ENCODE data around the gene DOCK2.

Gene DOCK2

DNA sequence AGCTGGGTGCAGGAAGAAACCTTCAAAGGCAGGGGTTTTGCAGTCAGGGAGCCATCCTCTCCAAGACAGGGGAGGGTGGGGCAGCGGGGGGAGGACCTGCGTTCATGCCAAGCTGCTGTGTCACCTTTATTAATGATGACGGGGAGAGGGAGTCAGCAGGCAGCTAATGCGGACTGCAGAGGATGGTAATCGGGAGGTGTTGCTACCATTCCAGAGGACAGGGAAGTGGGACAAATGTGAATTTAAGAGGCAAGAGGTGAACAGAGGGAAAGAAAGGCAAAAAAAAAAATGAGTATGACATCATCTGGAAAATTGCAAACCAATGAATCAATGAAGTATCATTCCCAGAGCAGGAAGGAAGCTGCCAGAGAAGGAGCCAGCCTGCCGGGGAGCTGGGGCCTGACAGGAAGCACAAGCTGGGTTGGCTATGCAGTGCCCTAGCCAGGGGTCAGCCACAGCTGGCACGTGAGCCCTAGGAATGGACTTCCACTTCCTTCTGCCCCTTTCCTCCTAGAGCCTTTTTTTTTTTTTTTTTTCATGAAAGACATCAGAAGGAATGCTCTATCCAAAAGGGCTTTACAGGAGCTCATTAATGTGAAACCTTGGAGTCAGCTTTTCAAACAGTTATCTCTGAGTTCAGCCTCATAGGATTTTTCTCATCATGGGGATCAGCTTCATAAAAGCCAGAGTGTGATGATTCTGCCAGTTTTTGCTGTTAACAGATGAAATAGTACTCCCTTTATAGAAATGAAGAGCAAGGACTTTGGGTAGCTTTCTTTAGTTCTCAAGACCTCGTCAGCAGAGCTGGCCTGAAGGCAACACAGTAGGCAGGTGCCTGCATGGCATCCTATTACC is 334.1 kb downstream of the DOCK2 start:
- in situ Hi-C loops (cut with MboI; ENCODE audit: low sequenced_read_pairs): no loop called here

DNA sequence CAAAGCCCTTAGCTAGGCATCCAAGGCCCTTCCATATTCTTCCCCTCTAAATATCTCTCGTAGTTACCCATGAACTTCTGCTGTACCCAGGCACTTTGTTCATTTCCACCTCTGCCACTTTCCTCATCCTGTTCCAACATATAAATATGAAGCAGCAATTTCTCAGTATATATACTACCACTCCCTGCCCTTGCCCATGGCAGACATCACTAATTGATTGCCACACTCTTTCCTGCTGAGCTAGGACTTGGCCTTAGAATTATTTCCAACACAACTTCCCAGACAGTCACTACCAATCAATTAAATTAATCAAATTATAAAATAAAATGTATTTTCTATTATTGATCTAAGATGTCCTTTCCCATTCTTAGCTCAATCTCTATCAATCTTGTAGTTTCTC is 334.7 kb downstream of the DOCK2 start:
- in situ Hi-C loops (cut with MboI; ENCODE audit: low sequenced_read_pairs): no loop called here

DNA sequence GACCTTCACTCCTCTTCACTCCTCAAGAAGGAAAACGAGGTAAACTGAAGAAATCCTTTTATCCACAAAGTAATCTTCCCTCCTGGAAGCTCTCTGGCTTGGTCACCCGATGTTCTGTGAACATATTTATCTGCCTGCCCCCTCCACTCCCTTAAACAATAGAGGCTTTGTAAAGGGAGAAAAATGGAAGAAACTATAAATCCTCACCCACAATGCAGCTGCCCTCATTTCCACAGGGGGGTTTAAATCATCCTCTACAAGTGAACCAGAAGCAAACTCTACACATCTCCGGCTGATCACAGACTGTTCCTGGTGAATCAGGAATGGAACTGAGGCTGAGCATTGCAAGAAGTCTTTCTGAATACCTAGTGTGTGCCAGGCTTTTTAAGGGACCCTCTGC is 336.0 kb downstream of the DOCK2 start:
- in situ Hi-C loops (cut with MboI; ENCODE audit: low sequenced_read_pairs): no loop called here

DNA sequence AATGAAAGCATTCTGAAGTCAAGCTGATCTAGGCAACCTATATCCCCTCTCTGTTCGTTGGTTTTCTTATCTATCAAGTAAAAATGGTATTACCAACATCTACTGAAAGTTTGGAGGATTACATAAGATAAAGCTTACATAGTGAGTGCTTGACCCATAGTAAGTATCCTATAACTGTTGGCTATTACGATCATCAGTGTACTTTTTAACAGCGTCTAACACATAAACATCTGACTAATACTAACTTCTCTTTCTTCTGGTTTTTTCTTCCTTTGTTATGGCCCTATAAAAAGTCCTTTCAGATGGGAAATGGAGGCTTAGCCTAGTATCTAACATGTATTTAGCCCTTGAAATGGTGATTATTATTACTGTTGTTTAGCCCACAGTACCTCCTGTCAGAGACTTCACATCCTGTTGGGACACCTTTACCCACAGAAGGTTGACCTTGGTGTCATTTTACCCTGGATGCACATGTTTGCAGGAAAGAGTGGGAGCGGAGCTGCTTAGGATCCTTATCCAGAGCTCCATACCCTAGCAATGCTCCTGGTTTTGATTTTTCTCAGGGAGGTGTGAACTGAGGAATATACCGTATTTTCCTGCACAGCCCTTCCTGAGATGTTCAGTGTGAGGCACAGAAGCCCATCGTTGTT is 337.2 kb downstream of the DOCK2 start:
- in situ Hi-C loops (cut with MboI; ENCODE audit: low sequenced_read_pairs): no loop called here

DNA sequence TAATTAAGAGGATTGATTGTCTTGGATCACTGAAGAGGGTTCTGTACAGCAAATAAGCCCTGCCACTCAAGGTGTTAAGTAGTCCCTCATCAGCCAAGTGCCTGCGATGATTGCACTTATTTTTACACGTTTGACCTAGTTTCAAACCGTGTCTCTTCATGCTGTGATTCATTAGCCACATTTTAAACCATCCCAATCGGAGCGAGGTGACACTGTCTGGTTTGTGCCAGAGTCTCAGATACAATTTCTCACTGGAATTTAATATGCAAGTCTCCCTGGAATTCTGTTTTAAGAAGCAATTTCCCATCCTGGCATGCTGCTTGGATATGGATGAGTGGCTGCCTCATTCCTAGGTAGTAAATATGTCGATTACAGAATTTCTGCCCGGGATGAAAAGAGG is 341.6 kb downstream of the DOCK2 start:
- in situ Hi-C loops (cut with MboI; ENCODE audit: low sequenced_read_pairs): no loop called here

DNA sequence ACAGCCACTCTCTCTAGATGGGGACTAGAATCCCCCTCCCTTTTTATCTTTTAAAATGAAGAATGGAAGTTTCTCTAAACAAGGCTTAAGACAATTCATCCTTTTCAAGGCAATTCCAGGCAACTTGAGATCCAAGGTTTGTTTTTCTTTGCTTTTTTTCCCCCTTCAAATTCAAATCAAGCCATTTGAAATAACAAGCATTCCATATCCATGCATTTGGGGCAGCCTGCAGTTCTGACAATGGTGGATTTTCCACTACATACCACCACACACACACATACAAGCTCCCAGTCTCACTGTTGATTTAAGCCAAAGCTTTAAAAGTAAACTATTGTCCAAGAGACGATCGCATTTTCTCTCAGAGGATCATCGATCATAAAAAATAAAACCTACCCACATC is 342.8 kb downstream of the DOCK2 start:
- in situ Hi-C loops (cut with MboI; ENCODE audit: low sequenced_read_pairs): no loop called here

DNA sequence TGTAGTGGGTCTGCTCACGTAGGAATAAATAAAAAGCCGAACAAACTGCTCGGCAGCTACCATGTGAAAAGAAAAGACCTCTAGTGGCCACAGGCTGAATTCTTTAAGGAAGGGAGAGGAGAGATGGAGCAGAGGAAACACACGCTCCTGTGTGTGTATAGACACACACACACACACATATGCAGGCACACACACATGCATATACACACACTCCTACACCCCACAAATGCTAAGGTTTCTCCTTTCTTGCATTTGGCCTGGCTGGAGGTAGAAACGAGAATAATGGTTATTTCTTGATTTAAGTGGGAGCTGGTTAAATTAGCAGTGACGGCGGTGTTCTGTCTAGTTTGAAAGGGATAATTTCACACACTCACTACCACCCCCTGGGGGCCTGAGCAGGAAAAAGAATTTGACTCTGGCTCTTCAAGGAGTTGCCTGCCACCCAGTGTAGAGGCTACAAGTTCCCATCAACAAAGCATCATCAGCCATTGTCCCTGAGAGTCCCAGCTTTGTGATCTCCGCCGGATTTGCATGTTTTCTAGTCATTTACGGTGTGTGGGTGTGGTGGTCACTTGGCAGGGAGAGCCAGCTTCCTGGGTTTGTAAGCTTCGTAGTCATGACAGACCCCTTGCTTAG is 343.5 kb downstream of the DOCK2 start, which contains the start of gene INSYN2B:
Gene INSYN2B, minus strand, starts transcription at position 78 of the 636 bp plus-strand sequence. CDS start 96,597 bp downstream, outside the sequence.
- in situ Hi-C loops (cut with MboI; ENCODE audit: low sequenced_read_pairs): no loop called here

DNA sequence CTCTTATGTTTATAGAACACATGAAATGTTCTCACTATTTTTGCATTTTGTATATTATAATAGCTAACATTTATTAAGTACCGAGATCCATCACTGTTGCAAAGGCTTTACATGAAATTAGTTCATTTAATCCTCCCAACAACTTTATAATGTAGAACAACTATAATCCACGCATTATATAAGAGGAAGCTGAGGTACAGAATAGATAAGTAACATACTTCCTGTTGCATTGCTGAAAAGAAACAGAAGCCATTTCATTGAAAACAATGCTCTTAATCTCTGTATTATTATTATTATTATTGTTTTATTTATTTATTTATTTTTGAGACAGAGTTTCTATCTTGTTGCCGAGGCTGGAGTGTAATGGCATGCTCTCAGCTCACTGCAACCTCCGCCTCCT is 351.1 kb downstream of the DOCK2 start:
- in situ Hi-C loops (cut with MboI; ENCODE audit: low sequenced_read_pairs): no loop called here

DNA sequence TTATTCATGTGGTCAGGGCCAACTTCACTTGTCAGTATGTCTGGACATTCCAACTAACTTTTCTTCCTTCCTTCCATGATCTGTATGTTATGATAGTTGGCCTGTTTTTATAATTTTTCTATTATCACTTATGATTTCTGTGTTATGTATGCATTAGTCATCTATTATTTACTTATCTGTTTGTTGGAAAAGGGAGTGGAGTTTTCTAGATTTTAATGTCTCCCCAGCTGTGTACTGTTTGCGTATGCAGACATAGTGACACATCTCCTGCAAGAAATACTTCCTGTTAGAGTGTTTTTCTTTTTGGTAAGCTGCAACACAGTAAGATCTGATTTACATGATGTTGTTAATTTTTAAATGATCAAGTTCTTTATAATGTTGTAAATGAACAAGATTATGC is 351.9 kb downstream of the DOCK2 start:
- in situ Hi-C loops (cut with MboI; ENCODE audit: low sequenced_read_pairs): no loop called here

DNA sequence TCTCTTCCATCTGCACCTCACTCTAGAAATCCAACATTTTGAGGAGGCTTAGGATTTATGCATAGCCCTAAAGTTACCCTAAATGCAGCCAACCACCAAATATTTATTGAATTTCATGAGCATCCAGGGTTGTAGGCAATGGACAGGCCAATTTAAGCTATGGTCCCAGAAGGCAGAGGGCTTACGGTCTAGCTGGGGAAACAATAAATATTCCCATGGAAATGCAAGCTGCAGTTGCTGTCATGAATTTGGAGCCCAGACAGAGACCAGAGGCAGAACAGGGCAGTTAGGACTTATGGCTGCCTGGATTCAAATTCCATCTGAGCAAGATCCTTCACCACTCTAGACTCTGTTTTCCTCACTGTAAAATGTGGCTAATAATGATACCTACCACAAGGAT is 352.3 kb downstream of the DOCK2 start:
- in situ Hi-C loops (cut with MboI; ENCODE audit: low sequenced_read_pairs): no loop called here

DNA sequence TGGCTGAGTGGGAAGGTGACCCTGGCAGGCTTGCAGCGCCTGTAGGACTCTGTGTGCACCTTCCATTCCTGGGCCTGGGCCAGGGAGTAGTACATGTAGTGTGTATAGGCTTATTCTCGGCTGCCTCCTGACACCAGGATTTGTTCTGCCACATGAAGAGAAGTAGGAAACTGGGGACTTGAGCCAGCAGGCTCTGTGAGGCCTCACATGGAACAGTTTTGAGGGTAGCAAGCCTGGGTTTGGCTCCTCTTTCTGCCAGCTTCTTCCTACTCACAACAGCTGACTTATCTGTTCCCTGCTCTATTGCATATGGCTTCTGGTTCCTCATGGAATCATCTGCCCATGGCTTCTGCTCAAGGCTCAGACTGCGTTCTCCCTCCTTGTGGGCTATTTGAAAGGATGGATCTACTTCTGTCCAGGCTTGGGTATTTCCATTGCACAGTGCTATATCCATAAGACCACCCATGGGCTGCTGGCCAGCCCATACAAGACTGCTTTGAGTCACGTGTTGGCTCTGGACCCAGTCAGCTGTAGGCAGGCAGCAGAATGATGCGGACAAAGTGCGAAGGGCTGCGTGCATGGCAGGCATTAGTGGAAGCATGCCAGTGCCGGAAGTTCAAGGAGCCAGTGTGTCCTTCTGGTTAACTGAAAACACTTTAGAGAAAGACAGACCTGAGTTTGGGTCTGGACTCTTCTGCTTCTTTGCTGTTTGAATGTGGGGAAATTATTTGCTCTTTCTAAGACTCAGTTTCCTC is 354.2 kb downstream of the DOCK2 start:
- in situ Hi-C loops (cut with MboI; ENCODE audit: low sequenced_read_pairs): no loop called here

DNA sequence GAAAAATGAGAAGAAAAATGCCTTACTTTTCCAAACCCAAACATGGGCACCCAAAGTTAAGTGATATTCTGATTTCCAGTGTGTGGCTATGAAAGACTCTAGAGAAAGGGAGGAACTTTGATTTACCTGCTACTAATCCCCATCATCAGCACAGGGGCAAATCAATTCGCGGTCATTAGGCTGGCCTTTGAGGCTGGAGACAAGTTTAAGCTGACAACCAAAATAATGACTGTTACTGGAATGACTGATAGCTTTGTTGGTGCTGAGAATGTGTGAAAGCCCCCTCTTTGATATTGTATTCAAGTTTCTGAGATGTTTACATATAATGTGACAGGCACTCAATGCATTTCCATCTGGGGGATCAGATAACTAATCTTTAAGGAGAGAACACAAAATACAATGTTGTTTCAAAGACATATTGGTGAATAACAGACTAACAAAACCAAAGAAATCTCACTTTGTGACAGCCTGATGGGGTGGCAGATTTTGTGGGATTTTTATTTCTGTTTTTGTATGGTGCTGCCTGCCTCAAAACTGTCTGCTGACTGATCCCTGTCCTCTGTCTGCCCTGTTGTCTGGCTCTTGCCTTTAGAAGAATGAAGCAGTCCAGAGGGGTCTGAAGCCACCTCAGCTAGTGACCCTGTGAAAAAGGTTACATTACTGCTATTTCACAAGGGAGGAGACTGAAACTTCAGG is 355.9 kb downstream of the DOCK2 start:
- in situ Hi-C loops (cut with MboI; ENCODE audit: low sequenced_read_pairs): no loop called here

DNA sequence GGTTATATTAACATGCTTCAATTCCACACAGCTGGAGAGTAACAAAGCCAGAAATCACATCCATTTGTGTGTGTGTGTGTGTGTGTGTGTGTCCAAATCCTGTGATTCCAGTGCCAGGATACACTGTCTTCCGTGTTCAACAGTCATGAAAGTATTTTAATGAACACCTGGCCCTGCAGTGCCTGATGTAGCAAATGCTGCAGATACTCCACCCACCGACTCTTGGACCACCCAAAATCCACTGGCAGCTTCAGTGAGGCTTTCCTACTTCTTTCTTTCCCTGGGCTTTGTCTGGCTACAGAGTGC is 356.4 kb downstream of the DOCK2 start:
- in situ Hi-C loops (cut with MboI; ENCODE audit: low sequenced_read_pairs): no loop called here

DNA sequence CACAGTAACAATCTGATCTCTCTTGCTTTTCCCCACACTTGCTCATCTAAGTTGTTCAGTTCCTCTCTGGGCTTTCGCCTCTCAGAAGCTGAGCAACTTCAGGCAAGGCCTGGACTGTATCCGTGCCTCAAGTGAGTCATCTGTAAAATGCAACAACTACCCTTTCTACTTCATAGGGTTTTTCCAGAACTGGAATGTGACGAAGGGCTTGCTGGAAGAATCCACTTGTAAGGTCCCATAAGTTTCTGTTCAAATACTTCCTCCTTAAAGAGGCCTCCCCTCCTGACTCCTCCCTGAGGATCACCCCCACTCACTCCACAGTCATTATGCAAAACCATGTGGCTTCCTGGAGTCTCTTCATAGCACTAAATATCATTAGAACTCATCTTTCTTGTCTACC is 360.7 kb downstream of the DOCK2 start:
- in situ Hi-C loops (cut with MboI; ENCODE audit: low sequenced_read_pairs): no loop called here

DNA sequence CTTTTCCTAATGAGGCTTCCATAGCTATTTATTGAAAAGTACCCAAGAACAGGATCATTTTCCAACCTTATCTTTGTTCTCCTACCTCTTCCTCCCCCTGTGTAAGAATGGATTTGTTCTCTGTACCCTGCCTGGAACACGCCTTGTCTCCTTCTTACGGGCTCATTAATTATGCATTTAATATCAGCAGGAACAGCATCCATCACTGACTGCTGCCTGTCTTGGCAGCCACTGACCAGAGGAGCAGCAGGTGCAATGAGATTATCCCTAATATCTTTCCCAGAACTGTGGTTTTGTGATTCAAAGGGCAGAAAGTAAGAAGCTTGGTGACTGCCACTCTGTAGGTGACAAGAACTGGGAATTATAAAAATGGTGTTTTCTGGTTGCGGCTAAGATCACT is 362.5 kb downstream of the DOCK2 start:
- in situ Hi-C loops (cut with MboI; ENCODE audit: low sequenced_read_pairs): no loop called here

DNA sequence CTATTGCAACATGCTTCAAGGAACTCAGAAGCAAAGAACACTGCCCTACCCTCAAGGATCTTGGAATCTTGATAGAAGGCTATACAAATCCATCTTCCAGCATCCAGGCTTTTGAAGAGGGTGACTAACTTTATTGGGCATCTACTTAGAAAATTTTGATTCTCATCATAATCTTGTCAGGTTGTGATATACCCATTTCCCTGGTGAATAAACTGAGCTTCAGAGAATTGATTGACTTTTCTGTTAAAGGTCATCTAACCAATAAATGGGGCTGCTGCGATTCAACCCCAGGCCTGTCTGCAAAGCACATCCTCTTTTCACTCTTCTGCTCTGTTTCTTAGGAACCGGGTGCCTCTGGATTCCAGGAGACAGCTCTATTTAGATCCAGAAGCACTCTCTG is 363.1 kb downstream of the DOCK2 start:
- in situ Hi-C loops (cut with MboI; ENCODE audit: low sequenced_read_pairs): no loop called here

DNA sequence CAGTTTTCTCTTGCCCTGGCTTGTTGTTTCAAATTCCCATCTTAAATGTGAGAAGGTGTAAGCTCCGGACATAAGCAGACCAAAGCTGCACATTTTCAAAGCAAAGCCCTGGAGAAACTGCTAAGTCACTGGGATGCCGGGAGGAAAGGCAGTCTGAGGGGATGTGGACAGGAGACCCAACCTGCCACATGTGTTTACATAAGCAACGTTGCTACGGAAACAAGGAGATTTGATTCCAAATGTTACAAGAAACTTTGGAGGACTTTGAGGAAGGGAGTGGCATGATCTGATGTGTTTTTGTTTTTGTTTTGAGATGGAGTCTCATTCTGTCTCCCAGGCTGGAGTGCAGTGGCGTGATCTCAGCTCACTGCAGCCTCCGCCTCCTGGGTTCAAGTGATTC is 368.9 kb downstream of the DOCK2 start:
- in situ Hi-C loops (cut with MboI; ENCODE audit: low sequenced_read_pairs): no loop called here

DNA sequence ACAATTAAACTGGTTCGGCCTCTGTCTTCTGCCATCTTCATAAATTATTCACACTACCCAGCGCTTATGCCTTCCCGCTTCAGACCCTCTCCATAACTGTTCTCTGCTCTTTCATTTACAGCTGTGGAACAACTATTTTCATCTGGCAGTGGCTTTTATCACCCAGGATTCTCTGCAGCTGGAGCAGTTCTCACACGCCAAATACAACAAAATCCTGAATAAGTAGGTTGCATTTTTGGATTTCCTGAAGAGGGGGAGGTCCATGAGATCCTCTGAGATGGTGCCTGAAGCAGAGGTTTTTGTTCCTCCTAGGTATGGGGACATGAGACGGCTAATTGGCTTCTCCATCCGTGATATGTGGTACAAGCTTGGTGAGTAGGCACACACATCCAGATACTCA is 371.3 kb downstream of the DOCK2 start:
- in situ Hi-C loops (cut with MboI; ENCODE audit: low sequenced_read_pairs): no loop called here

DNA sequence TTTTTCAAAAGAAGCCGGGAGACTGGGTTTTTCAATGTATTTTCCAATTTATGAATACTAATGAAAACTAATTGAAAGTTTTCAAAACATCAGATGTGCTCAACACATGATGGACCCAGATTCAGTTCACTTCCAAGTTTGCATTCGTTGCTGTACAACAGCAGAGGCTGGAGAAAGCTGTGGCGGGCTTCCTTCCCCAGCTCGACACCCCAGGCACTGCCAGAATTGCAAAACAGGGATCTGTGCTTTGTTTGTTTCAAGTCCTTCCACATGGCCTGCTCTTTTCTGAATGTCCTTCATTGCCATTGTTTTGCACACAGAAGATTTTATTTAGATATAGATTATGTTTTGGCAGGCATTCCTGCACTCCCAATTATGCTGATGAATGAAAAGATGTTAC is 373.5 kb downstream of the DOCK2 start:
- in situ Hi-C loops (cut with MboI; ENCODE audit: low sequenced_read_pairs): no loop called here

DNA sequence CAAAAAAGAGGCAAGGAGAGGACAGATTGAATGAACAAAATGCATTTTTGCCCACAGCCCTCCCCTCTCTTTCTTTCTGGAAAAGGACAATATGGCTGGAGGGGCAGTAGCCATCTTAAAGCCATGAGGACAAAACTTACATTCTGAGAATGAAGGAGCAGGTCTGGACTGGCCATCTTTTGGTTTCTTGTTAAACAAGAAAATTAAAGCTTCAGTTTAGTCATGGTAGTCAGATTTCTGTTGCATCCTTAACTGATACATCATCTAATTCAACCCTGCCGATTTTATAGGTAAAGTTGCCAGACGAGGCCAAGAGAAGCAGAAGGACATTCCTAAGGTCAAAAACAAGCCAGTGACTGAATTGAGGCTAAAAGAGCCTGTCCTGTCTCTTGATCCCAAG is 374.7 kb downstream of the DOCK2 start:
- in situ Hi-C loops (cut with MboI; ENCODE audit: low sequenced_read_pairs): no loop called here

DNA sequence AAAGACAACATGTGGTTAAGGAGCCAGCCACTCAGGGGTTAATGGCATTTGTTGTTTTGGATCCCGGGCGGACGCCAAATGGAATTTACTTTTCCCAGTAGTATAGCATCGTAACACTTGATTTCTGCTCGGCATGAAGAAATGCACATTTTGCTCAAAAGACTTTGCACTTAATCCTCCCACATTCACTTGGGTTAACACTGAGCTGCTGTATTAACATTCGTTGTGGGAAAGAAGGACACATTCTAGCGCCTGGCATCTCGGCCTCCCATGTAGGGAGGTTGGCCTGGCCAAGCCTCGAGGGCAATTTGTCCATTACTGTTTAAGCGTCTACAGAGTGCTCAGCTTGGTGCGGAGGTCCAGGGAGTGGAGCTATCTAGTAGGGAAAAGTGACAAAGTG is 375.5 kb downstream of the DOCK2 start:
- in situ Hi-C loops (cut with MboI; ENCODE audit: low sequenced_read_pairs): no loop called here
